Measurements from ENCODE around the gene MTRF1.
"Not testable (repeated sequence)": the region's sequence is repeated elsewhere in the genome, so short reads cannot be mapped to it uniquely, and the experiment has no call there.

The MTRF1 gene

DNA sequence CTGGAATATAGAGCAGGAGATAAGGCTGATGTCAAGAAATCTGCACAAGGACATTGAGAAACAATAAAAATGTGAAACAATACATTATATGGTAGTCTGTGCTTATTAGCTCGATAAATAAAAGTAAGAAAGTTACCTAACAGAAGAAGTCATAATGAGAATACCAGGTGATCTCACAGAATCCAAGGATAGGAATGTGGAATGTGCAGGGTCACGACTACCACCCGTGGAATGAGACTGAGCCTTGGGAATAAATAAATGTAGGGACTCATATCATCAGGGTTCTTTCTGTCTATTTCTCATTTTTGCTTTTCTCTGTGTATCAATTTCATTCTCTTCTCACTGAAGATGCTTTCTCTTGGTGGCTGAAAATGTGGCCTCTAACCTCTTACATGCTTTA lies 43.0 kb downstream of the MTRF1 start:
- DNase-seq: no peak

DNA sequence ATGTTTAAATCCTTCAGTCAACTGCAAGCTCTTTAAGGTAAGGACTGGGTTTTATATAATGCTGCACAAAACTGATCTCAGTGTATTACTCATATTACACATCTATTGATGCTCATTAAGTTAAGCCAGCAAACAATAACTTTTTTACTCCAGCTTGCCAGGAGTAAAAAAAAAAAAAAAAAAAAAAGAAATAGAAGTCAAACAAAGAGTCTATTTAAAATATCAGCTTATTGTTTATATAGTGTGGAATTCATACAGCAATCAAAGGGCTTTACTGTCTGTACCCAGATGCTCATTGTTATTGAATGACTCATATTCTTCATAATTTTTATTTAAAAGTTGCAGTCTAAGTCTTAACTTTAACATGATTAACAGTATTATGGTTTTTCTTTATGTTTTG lies 47.2 kb downstream of the MTRF1 start:
- DNase-seq: no peak

DNA sequence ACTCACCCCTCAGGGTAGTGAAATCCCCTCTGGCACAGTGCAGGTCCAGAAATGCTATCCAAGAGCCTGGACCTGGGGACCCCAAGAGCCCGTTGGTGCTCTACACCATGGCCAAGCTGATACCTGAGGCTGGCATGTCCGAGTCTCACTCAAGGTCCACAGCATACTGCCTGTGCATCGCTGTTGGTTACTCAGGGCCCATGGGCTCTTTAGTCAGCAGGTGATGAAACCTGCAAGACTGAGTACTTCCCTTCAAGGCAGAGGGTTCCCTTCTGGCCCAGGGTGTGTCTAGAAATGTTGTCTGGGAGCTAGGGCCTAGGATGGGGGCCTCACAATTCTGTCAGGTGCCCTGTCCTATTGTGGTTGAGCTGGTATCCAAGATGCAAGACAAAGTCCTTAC lies 49.5 kb downstream of the MTRF1 start:
- no peak for DNase-seq

DNA sequence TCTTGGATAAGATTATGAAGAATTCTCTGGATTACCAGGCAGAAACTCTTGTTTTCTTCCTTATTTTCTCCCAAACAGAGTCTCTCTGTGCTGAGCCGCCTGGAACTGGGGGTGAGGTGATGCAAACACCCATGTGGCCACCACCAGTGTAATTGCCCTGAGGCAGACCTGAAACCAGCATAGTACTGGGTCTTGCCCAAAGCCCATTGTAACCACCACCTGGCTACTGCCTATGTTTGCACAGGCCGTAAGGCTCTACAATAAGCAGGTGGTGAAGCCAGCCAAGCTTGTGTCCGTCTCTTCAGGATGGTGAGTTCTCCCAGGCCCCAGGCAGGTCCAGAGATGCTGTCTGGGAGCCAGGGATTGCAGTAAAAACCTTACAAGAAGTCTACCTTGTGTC lies 50.1 kb downstream of the MTRF1 start:
- DNase-seq: no peak

DNA sequence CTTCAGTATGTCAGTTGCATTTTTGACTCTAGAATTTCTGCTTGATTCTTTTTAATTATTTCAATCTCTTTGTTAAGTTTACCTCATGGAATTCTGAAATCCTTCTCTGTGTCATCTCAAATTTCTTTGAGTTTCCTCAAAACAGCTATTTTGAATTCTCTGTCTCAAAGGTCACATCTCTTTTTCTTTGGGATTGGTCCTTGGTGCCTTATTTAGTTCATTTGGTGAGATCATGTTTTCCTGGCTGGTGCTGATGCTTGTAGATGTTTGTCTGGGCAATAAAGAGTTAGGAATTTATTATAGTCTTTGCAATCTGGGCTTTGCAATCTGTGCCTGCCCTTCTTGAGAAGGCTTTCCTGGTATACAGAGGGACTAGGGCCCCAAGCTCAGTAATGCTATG lies 50.5 kb downstream of the MTRF1 start:
- no peak for DNase-seq

DNA sequence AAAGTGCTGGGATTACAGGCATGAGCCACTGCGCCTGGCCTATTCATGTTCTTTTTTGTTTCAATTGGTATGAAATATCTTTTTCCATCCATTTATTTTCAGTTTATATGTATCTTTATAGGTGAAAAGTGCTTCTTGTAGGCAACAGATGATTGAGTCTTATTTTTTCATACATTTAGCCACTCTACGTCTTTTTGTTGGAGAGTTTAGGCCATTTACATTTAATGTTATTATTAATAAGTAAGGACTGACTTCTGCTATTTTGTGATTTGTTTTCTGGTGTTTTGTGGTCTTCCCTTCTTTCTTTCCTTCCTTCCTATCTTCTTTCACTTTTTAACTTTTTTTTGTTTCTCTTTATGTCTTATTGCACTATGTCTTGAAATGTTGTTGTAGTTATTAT lies 52.3 kb downstream of the MTRF1 start:
- DNase-seq: no peak

DNA sequence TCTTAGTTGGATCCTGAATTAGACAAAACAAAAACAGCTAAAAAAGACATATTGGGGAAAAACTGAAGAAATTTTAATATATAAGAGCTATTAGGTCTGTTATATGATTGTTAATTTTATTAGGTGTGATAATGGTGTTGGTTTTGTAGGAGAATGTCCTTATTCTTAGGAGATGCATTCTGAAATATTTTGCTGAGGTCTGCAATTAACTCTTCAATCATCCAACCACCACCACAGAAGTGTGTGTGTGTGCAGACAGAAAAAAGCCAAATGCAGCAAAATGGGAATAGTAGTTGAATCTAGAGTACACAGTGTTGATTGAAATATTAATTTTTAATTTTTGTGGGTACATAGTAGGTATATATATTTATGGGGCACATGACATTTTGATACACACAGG lies 56.9 kb downstream of the MTRF1 start:
- DNase-seq: no peak

DNA sequence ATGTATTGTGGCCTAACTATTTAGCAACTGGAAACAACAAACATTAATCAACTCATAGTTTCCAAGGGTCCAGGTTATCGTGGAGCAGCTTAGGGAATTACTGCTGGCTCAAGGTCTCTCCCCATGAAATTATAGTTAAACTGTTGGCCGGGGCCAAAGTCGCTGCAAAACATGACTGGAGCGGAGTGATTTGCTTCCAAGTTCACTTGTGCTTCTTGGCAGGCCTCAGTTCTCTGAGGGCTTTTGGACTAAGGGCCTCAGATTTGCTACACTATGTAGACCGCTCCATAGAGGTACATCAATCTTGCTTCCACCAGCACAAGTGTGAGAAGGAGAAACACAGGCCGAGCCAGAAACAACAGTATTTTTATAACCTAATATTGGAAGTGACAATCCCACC lies 59.6 kb downstream of the MTRF1 start:
- DNase-seq: no peak

DNA sequence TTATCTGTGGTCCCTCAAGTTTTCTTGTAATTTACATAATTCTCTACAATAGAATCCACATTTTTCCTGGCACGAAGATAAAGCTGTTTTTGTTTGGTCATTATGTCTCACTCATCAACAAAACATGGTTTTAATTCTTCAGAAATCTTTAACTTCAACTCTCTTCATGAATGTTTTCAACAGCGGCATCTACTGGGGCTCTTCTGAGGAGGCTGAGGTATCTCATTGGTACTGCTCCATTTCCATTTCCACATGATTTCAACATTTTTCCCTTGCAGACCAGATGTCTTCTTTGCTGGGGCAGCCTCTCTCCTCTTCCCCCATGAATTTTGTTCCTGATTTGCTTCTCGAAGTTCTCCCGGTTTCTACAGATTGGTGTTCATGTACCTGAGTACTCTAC lies 63.2 kb downstream of the MTRF1 start:
- no peak for DNase-seq

DNA sequence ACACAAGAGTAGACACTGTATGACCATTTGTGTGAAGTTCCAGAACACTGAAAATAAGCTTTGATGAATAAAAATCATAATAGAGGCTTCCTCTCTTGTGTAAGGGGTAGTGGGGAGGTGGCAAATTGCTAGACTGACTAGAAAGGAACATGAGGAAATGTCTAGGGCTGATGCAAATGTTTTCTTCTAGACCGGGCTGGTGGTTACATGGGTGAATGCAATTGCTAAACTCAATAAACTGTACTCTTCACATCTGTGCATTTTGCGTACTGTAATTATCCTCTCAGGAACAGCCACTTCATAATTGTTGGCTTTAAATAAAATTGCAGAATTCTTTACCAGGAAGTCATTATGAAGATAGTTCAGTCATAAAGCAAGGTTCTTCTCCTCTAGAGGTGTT lies 63.9 kb downstream of the MTRF1 start:
- DNase-seq: no peak

DNA sequence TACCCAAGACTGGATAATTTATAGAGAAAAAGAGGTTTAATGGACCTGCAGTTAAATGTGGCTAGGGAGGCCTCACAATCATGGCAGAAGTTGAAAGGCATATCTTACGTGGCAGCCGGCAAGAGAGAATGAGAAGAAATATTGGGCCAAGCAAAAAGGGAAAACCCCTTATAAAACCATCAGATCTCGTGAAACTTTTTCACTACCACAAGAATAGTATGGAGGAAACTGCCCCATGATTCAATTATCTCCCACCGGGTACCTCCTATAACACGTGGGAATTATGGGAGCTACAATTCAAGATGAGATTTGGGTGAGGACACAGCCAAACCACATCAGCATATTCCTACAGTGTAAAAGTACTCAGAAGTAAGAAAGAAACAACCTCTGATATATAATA lies 64.3 kb downstream of the MTRF1 start:
- no peak for DNase-seq

DNA sequence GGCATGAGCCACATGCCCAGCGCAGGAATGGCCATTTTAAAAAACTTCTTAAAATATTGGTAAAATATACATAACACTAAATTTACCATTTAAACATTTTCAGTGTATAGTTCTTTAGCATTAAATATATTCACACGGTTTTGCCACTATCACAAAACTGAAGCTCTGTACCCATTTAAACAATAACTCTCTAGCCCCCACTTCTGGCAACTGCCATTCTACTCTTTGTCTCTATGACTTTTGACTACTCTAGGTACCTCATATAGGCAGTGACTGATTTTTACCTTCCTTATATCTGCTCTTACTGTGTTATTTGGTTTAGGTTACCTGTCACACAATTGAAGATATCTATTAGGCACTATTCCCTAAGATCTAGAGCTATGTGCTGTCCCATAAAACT lies 66.8 kb downstream of the MTRF1 start:
- no peak for DNase-seq

DNA sequence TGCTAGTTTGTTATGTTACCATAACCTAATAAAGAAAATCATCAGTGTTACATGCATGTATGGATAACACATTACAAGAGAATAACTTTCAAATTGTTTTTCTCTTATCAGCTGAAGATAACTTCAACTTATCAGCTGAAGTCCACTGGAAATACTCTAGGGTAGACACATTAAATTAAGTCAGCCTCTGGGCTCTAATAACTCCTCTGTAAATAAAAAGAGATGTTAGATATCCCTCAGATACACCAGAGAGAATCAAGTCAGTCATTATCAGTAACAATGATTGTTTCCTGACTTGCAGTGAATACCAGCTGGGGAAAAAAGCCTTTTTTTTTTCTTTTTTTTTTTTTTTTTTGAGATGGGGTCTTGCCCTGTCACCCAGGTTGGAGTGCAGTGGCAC lies 67.4 kb downstream of the MTRF1 start:
- DNase-seq: no peak

DNA sequence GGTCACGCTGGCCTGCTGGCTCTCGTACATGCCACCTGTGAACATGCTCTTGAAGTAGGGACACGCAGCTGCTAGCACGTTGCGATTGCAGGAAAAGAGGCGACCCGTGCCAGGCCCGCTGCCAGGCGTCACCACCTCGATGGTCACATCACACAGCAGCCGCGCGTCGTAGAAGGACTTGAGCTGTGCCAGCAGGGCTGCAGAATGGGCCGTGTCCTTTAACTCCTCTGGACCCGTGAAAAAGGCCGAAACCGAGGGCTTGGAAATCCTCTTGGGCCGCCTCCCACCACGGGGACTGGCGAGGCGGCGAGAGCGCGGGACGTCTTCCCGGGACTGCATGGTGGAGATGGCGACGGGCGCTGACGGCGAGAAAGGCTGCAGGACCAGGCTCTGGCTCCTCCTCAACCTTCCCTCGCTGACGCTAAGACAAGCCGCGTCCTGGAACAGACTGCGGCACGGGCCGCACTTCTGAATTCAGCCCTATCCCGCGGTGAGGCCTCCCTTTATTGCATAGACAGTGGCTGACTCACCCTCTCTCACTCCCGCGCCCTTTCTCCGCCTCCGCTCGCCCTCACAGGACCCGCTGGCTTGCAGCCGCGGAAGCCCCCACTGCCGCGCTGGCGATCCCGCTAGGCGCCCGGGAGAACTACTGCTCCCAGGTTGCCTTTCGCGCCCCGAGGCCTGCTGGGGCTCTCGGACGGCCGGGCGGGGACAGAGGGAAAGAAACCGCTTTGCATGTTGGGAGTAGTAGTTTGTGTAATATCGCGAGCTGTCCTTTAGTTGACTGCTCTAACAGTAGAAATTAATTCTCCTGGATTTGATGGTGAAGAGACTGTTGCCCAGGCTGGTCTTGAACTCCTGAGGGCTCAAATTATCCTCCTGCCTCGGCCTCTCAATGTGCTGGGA lies 69.2 kb downstream of the MTRF1 start, which contains the start of gene KBTBD7:
Gene KBTBD7 (minus strand): TSS at position 651 of the 906 bp plus-strand sequence. CDS start 312 bp downstream, at position 339.
- DNase-seq: peak; percentile 91

DNA sequence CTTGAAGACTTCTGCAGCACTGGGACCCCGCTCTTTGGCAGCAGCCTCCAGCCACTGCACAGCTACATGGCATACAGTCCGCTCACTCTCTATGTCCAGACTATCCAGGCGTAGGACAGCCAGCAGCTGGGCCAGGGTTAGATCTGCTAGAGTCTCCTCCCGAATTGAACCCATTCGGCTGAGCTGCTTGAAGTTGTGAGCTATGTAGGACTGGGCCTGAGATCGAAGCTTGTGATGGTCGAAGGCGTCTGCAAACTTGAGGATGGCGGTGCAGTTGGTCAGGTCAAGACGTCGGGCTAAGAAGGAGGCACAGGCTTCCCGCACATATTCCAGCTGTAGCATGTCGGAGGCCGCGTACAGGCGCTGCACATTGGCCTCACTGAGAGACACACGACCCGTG lies 69.9 kb downstream of the MTRF1 start:
- no peak for DNase-seq

DNA sequence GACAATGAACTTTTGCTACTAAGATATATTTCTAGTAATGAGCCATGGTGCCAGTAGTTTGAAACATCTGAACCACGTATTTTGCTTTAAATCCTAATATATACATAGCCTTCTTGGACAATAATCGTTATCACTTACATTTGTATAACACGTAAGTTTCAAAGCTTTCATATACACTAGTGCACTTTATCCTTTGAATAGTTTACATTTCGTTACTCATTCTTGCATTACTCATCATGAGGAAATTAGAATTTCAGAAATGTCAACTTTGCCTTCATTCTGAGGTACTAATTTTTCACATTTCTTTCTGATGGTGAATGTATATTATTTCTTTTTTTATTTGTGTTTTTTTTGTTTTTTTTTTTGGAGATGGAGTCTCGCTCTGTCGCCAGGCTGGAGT lies 74.8 kb downstream of the MTRF1 start:
- DNase-seq: no peak

DNA sequence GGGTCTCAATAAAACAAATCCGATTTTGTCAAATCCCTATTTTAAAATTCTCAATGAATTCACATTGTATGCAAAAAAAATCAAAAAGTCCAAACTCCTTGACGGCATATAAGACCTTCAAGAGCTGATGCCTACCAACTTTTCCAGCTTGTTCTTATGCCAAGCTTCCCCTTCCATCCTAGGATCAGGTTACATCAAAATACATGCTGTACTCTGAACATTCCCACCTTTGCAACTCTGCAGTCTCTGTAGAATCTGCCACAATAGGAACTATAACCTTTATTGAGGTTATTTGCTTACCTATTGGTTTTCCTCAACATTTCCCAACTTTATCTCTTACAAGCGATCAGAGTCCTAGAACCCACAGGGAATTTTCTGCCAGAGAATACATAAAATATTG lies 76.9 kb downstream of the MTRF1 start:
- no peak for DNase-seq

DNA sequence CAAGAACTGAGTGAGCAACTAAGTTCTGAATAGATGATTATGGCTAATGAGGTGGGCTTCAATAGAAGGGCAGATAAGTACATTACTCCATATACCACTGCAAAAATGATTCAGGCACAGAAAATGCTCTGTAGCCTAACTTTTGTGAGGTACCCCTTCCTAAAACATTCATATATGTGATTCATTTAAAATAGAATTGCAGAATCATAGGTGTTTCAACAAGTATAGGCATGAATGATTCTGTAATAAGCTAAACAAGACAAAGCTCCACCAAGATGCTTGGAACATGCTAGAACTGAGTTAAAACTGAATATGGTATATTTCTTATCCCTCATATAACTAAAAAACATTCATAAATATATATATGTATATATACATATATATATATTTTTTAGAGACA lies 81.1 kb downstream of the MTRF1 start:
- no peak for DNase-seq

DNA sequence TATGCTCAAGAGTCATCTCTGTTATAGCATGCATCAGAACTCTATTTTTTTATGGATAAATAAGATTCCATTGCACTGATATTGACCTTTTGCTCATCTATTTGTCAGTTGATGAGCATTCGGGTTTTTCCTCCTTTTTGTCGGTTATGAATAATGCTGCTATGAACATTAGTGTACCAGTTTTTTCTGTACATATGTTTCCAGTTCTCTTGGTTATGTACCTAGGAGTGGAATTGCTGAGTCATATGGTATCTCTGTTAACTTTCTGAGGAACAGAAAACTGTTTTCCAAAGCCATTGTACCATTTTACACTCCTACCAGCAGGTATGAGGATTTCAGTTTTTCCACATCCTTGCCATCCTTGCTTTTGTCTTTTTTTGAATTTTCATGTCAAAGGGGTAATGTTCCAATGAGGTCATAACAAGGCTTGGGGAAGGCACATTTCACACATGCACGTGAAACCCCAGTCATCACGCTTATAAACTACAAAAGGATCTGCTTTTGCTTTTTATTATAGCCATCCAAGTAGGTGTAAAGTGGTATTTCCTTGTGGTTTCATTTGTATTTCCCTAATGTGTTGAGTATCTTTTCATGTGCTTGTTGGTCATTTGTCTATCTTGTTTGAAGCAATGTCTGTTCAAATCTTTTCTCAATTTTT lies 83.7 kb downstream of the MTRF1 start:
- DNase-seq: no peak

DNA sequence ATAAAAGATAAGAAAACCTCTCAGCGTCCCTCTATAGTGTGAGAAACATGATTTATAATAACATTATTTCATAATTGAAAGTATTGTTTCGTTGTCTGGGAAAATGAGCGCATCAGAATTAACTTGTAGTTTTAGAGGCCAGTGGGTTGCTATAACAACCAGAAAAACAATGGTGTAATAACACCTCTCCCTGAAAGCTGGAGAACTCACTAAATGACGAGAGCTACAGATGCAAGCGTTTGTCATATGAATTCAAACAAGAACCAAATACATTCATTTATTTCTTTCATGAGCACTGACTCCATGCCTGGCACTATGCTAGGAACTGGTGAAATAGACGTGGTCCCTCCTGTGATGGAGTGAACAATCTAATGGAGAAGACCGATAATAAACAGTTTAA lies 85.3 kb downstream of the MTRF1 start:
- DNase-seq: no peak

DNA sequence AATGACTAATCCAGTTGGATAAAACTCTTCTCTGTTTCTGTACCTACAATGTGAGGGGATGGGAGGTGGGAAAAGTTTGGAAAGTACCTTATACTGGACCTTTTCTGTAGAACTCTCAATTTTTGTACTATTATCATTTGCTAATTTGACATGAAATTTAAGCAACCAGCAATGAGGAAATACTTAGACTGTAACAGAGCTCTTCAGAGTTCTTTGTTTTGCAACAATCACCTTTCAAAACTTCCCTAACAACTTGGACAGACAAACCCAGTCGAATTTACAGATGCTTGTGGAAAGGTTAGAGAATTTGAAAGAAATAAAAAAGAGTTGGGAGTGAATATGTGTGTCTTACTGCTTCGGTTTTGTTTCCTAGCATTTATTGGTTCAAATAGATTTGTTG lies 85.8 kb downstream of the MTRF1 start:
- DNase-seq: no peak

DNA sequence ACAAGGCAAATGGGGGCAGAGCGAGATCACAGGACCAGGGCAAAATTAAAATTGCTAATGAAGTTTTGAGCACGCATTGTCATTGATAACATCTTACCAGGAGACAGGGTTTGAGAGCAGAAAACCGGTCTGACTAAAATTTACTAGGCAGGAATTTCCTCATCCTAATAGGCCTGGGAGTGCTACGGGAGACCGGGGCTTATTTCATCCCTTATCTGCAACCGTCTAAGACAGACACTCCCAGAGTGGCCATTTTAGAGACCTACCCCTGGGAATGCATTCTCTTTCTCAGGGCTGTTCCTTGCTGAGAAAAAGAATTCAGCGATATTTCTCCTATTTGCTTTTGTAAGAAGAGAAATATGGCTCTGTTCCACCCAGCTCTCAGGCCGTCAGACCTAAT lies 87.8 kb downstream of the MTRF1 start:
- DNase-seq: not testable (repeated sequence)

All from CD4-positive, alpha-beta T cell treated with Interleukin-17A for 1 hour (primary cell).